ENCODE data around the gene NKD1. TPM values are rescaled to one million over a fixed set of nuclear protein-coding genes. Genes with fewer than 3 reads are reported as not detected.

Gene NKD1
- total RNA-seq, 1 donor from 2014 or later: under 0.01 TPM

- Histone ChIP-seq H3K4me3 (ENCODE audit: low read depth, low read length) (no peak overlapping the region), H3K27me3 (ENCODE audit: control insufficient read depth, insufficient read depth, low read length) (peaks cover 13% of the 10 kb centered on the region), H3K36me3 (ENCODE audit: control insufficient read depth, insufficient read depth, low read length) (no peaks in the 10 kb centered on the region)
- no peak for TF ChIP-seq CTCF (IDR thresholded peaks at IDR 0.05; ENCODE audit: insufficient read depth, low read length, severe bottlenecking)
- FAIRE-seq (no peak), DNase-seq (ENCODE audit: low read depth) (no peak)
These were observed 1.8 kb downstream of the NKD1 start for GRCh38 chr16:50550035-50550434.

GRCh38 chr16:50550866-50551641 lies 2.9 kb downstream of the NKD1 start:
- TF ChIP-seq CTCF (IDR thresholded peaks at IDR 0.05; ENCODE audit: insufficient read depth, low read length, severe bottlenecking): no peak
- no peaks in the 10 kb centered on the region for H3K36me3 ChIP-seq (ENCODE audit: control insufficient read depth, insufficient read depth, low read length)
- FAIRE-seq (no peak), DNase-seq (ENCODE audit: low read depth) (no peak)
- peaks cover 13% of the 10 kb centered on the region for H3K27me3 ChIP-seq (ENCODE audit: control insufficient read depth, insufficient read depth, low read length)
- H3K4me3 ChIP-seq (ENCODE audit: low read depth, low read length): no peak overlapping the region

GRCh38 chr16:50552476-50553101 lies 4.4 kb downstream of the NKD1 start:
- peaks cover 13% of the 10 kb centered on the region for H3K27me3 ChIP-seq (ENCODE audit: control insufficient read depth, insufficient read depth, low read length)
- no peaks in the 10 kb centered on the region for H3K36me3 ChIP-seq (ENCODE audit: control insufficient read depth, insufficient read depth, low read length)
- no peak for DNase-seq (ENCODE audit: low read depth)
- H3K4me3 ChIP-seq (ENCODE audit: low read depth, low read length): no peak overlapping the region
- FAIRE-seq: no peak
- TF ChIP-seq CTCF (IDR thresholded peaks at IDR 0.05; ENCODE audit: insufficient read depth, low read length, severe bottlenecking): no peak

GRCh38 chr16:50553182-50553710 lies 5.0 kb downstream of the NKD1 start:
- TF ChIP-seq CTCF (IDR thresholded peaks at IDR 0.05; ENCODE audit: insufficient read depth, low read length, severe bottlenecking): no peak
- FAIRE-seq (no peak), DNase-seq (ENCODE audit: low read depth) (no peak)
- Histone ChIP-seq H3K36me3 (ENCODE audit: control insufficient read depth, insufficient read depth, low read length) (no peaks in the 10 kb centered on the region), H3K27me3 (ENCODE audit: control insufficient read depth, insufficient read depth, low read length) (peaks cover 13% of the 10 kb centered on the region), H3K4me3 (ENCODE audit: low read depth, low read length) (no peak overlapping the region)

GRCh38 chr16:50553731-50554360 lies 5.7 kb downstream of the NKD1 start:
- Histone ChIP-seq H3K4me3 (ENCODE audit: low read depth, low read length) (no peak overlapping the region), H3K27me3 (ENCODE audit: control insufficient read depth, insufficient read depth, low read length) (peaks cover 11% of the 10 kb centered on the region), H3K36me3 (ENCODE audit: control insufficient read depth, insufficient read depth, low read length) (no peaks in the 10 kb centered on the region)
- no peak for TF ChIP-seq CTCF (IDR thresholded peaks at IDR 0.05; ENCODE audit: insufficient read depth, low read length, severe bottlenecking)
- no peak for FAIRE-seq
- DNase-seq (ENCODE audit: low read depth): no peak

Measured in bronchial epithelial cell (primary cell).